NOMO-1 treated with dmso at 0.1 percent for 144 hours (cell line): ENCODE data around the gene GNB1L.
"Not testable (repeated sequence)": the region's sequence is repeated elsewhere in the genome, so short reads cannot be mapped to it uniquely, and the experiment has no call there.

Experiments
- DNase-seq: peaks from one replicate; lab custom pipeline; 2025; ENCODE audit not compliant: unreplicated experiment; lab: John Stamatoyannopoulos, UW

The GNB1L gene

DNA sequence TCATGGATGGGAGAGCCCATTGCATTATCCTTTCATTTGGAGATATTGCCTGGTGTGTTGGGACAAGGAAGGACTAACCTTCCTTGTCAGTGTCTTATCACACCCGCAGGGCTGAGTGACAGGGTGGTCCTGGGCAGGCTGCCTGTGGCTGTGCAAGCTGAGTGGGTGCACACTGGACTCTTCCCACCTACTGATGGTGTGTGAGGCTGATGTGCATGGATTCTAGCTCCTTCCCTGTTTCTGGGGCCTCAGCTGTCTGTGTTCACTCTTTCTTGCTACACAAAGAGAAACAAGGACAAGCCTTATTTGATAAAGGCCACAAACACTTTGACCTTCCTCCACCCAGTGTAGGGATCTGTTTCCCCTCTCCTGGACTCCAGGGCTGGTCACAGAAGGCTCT, 72.1 kb downstream of the GNB1L start:
- DNase-seq: no peak

DNA sequence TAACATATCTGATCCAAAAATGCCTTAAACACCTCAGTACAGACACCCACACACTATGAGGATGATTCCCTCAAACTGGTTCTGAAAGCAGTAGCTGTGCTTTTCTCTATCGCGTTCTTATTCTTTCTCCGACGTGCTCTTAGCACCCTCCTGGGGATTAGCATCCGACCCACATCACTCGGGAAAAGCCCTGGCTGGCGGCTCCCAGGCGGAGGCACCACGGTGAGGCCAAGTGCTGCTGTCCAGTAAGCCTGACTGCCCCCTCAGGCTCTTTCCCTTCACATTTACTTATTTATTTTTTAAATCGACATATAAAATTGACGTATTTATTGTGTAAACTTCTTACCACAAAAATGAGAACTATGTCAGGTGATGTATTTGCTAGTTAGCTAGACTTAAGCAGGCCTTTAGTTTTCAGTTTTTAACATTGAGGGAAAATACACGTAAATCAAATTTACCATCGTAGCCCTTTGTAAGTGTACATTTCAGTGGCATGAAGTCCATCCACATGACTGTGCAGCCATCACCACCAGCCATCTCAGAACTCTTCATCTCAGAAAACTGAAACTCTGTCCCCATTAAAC, 74.9 kb downstream of the GNB1L start:
- no peak for DNase-seq

DNA sequence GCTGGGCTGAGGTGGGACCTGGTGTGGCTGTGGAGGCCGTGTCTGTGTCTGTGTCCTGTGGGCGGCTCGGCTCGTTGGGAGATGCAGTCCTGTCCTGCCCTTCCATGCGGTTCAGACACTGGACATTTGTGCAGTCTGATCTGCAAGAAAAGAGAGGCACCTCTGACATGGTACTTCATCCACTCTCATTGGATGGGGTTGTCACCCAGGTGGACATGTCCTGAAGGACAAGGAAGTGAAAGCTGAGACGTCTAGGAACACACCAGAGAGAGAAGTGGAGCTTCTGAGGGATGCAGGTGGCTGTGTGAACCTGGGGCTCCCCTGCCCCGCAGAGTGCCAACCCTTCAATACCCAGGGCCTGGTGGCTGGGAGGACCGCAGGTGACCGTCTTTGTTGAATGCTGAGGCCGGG, 75.7 kb downstream of the GNB1L start:
- DNase-seq: no peak

DNA sequence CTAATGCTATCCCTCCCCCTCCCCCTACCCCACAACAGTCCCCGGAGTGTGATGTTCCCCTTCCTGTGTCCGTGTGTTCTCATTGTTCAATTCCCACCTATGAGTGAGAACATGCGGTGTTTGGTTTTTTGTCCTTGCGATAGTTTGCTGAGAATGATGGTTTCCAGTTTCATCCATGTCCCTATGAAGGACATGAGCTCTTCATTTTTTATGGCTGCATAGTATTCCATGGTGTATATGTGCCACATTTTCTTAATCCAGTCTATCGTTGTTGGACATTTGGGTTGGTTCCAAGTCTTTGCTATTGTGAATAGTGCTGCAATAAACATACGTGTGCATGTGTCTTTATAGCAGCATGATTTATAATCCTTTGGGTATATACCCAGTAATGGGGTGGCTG, 77.5 kb downstream of the GNB1L start:
- not testable (repeated sequence) for DNase-seq

DNA sequence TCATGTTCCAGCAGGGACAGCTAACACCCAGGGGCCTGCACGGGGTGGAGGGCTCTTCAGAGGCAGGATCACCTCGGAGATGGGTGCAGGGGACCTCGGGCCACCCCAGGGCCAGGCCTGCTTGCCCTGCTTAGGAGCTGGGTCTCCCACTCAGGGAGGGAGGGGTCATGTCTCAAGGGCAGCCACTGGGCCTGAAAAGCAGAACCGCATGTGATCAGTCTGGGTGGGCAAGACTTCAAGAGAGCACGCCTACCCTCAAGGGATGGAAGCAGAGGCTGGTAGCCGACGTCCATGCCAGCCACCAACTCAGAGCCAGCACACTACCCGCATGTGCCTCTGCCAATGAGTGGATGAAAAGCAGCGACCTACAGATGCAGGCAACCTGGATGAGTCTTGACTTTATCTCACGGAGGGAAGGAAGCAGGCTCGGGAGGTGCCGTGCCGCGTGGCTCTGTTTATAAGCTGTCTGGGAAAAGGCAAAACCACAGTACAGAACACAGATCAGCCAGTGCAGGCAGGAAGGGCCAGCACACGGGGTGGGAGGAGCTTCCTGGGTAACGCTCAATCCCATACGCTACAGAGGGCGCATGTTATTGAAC, 78.1 kb downstream of the GNB1L start:
- no peak for DNase-seq

DNA sequence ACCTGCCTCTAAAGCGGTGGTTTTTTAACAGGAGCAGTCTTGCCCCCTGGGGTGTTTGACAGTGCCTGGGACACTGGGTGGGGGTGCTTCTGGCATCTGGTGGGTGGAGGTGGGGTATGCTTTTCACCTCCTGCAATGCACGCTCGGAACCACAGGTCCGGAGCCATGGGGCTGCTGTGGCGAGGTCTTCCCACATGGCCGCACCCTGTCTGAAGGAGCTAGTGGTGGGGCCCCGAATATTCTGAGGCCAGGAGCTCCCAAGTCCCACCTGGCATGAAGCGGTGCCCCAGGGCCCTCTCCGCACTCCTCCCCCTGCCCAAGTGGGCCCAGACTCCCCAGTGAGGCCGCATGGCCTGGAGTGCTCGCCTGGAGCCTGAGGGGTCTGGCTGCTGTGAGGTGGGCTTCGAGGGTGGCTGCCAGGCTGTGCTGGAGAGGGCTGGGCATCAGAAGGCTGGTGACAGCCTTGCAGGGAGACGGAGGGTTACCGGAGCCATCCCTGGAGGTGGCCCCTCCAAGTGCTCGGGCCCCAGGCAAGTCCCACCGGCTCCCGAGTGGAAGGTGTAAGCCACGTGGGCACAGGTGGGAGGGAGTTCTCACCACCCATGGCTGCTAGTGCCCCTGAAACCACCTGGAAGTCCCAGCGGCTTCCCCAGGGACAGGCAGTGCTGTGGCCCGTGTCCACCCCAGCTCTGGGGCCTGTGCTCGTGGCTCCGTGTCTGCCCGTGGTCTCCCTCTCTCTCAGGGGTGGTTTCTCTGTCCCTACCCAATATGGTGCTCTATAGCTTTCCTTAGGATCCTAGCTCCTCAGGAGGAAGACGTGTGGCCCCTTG, 79.0 kb downstream of the GNB1L start:
- DNase-seq: no peak

- DNase-seq: no peak
Measured at GRCh38 chr22:19774628-19775027, 80.0 kb downstream of the GNB1L start.

DNA sequence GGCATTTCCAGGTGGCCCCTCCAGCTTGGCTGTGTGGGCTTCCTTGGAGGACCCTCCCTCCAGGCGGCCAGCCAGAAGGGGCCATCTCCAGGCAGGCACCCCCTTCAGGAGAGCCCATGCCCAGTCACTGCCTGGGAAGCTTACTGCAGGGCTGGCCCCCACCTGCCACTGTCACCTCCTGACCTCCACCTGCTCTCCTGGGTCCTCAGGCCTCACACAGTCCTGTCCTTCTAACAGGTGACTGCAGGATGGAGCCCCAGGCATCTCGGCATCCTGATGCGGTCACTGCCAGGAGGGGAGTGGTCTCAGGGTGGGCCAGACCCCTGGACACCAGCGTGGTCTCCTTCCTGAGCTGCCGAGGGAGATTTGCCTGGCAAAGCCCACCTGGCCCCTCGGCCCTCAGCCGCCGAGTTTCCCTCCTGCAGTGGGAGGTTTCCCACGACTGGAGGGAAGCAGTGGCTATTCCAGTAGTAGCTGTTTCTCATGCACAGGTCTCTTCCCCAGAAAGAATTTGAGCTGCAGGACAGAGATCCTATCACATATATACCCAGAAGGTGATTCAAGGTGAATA, 81.1 kb downstream of the GNB1L start:
- no peak for DNase-seq

DNA sequence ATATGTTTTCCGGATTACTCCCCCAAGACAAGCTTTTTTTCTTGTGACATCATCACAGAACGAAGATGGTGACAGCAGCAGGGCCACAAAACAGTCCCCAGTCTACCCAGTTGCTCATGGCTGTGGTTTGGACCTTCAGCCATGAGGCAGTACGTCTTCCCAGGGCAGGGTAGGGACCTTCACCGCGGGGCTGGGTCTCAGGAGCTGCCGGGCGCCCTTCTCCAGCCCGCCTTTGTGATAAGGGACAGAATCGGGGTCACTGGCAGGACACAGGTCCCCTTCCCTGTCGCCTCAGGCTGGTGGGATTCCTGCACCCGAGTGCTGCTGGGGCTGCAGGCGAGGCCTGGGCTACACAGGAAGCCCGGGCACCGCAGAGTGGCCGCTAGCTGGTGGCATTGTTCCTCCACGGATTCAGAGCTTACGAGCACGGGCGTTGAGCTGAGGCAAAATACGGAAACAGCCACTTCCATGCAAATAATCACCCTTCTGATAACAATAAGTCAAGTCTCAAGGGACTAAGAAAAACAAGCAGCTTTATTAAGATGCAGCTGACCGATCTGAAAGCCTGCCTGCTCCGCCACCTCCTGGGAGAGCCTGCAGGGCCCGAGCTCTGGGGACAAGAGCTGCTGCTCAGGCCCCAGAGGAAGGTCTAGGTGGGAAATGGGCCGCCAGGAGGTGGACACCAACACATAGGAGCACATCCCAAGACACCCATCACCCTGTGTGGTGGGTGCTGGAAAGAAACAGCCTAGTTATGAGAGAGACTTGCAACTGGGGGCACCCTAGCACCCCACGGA, 81.8 kb downstream of the GNB1L start:
- no peak for DNase-seq

GRCh38 chr22:19772422-19772672, 82.3 kb downstream of the GNB1L start:
- DNase-seq: no peak

DNA sequence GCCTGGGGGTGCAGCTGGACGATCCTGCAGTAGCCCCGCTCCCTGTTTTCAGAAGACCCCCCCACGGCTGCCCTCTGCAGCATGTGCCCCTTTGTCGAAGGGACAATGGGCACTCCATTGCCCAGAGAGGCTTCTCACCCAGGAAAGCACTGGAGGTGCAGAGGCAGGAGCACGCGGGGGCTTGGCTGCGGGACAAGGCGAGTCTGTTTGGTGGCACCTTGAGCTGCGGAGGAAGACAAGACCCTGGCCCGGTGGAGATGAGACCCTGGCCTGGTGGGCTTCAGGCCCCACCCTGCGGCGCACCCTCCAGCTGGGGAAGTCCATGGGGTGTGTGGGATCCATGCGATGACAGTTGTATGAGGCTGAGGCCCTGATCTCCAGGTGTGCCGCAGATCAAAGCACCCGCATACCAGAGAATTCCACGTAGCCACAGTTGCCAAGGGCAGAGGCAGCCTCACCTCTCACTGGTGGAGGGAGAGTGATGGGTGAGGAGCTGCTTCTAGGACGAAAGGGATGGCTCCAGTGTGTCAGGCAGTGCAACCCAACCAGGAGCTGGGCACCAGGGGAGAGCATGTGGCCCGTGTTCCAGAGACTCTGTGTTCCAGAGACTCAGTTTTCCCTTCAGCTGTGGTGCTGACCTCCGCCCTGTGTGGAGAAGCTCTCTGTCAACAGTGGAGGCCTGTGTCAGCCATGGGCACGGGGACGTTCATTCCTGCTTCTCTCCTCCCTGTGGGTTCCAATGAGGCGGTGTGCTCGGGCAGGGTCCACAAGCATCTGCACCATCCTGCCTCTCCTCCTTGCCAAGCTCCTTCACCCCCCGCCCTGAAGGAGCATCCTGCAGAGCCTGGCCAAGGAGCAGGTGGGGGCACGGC, 84.1 kb downstream of the GNB1L start:
- DNase-seq: no peak

- no peak for DNase-seq
Measured at GRCh38 chr22:19769393-19769715, 85.3 kb downstream of the GNB1L start.

GRCh38 chr22:19767427-19768341, 87.0 kb downstream of the GNB1L start:
- no peak for DNase-seq

DNA sequence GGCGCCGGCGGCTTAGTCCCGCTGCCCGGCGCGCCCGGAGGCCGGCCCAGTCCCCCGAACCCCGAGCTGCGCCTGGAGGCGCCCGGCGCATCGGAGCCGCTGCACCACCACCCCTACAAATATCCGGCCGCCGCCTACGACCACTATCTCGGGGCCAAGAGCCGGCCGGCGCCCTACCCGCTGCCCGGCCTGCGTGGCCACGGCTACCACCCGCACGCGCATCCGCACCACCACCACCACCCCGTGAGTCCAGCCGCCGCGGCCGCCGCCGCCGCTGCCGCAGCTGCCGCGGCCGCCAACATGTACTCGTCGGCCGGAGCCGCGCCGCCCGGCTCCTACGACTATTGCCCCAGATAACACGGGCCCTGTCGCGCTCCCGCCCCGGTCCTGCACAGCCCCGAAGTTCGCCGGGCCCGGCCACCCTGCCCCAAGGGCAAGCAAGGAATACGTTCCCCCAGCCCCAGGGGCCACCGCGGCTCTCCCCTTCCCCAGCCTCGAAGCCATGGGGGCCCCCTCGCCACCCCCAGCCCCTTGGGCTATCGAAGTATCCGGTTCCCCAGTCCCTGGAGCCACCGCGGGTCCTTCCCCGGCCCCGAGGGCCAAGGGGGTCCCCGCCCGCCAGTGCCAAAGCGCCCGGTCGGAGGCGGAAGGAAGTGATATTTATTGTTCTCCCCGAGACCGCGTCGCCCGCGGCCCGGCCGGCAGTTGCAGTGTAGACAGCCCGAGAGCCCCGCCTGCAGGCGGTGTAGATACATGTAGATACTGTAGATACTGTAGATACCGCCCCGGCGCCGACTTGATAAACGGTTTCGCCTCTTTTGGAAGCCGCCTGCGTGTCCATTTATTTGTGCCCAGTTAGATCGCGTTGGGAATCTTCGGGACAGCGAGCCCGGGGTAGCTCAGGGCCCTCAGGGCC, 87.9 kb downstream of the GNB1L start:
- peak; percentile 84 for DNase-seq

DNA sequence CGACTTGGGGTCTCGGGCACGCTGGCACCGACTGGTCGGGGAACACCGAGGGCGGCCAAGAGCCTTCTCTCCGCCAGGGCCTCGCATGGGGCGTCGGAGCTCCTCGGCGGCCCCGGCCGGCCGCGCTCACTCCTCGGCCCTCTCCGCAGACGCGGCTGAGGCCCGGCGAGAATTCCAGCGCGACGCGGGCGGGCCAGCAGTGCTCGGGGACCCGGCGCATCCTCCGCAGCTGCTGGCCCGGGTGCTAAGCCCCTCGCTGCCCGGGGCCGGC, 88.5 kb downstream of the GNB1L start:
- DNase-seq: no peak

- peak; percentile 36 for DNase-seq
Measured at GRCh38 chr22:19765477-19766239, 89.0 kb downstream of the GNB1L start.

GRCh38 chr22:19764636-19765476, 89.8 kb downstream of the GNB1L start:
- no peak for DNase-seq
